Kidney capillary endothelial cell (primary cell): Measurements from ENCODE around the gene LTC4S.
A peak's percentile ranks its signal among the peaks of the same experiment; 100 is the strongest.

ENCODE experiments used
- DNase-seq: peaks from one replicate; pipeline ENCODE4 v3.0.0-alpha.2; 2018; ENCODE audit warnings: low spot score

Gene LTC4S

GRCh38 chr5:179795863-179796833 is 2.4 kb downstream of the LTC4S start:
- DNase-seq, result peak; percentile 81

GRCh38 chr5:179796877-179797608 is 3.3 kb downstream of the LTC4S start:
- no peak for DNase-seq

DNA sequence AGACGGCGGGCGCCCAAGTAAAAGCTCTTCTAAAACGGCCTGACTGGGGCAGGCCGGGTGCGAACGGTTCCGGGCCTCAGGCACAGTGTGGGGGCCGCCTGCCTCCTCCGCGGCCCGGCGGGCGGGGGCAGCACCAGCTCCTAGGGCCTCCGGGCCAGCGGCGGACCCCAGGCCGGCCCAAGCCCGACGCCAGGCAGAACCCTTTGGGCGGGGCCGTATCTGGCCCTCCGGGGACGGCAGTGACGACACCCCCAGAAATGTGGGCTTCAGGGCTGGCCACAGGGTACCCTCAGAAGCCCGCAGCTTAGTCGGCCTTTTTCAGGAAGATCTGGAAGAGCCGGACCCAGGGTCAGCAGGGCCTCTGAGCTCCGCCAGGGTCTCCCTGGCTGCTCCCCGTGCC is 4.0 kb downstream of the LTC4S start:
- DNase-seq, result no peak

- DNase-seq, result no peak
Observed at GRCh38 chr5:179798144-179798770, 4.5 kb downstream of the LTC4S start.

GRCh38 chr5:179798771-179799643 is 5.2 kb downstream of the LTC4S start:
- DNase-seq, result no peak

- DNase-seq, result no peak
Observed at GRCh38 chr5:179799644-179799973, 5.8 kb downstream of the LTC4S start.

DNA sequence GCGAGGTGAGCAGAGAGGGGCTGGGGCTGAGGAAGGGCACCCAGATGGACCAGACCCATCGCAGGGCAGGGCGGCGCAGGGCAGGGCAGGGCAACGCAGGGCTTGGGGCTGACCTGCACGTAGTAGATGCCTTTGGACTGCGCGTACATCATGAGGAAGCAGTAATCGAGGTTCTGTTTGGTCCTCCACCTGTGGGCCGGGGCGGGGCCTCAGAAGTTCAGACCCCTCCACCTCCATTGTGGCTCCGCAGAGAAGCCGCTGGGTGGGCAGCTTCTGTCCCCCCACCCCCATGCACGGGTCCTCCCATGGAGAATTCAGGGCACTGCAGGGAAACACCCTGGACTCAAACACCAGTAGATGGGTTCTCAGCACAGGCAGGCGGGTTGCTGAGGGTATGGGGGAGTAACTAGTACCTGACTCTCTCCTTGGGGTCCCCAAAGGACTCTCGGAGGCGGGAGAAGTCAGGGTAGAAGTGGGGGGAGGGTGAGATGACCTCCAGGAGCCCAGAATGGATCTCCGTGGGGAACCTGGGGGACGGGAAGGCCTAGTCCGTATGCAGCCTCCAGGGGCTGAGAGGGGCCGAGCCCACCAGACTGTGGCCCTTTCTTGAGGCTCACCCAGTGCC is 6.4 kb downstream of the LTC4S start:
- DNase-seq, result no peak

DNA sequence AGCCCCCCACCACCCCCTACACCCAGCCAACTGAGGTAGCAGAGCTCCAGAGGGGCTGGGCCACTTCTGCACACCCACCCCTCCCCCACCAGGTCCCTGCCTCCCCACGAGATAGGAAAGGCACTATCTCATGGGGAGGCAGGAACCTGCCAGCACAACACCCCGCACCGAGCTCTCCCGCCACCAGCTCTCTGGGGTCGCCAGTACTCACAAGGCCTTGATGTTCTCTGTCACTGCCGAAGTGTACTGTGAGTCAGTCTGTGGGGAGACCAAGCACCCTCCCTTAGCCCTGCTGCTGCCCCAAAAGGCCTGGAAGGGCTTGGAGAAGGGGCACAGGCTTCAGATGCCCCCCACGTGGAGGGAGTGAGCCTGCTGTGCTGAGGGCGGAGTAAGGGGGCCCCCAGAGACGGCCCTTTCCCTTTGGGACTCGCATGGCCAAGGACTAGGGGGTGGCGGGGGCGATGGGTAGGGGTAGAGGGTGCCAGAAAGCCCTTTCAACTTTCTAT is 7.0 kb downstream of the LTC4S start:
- DNase-seq, result no peak

DNA sequence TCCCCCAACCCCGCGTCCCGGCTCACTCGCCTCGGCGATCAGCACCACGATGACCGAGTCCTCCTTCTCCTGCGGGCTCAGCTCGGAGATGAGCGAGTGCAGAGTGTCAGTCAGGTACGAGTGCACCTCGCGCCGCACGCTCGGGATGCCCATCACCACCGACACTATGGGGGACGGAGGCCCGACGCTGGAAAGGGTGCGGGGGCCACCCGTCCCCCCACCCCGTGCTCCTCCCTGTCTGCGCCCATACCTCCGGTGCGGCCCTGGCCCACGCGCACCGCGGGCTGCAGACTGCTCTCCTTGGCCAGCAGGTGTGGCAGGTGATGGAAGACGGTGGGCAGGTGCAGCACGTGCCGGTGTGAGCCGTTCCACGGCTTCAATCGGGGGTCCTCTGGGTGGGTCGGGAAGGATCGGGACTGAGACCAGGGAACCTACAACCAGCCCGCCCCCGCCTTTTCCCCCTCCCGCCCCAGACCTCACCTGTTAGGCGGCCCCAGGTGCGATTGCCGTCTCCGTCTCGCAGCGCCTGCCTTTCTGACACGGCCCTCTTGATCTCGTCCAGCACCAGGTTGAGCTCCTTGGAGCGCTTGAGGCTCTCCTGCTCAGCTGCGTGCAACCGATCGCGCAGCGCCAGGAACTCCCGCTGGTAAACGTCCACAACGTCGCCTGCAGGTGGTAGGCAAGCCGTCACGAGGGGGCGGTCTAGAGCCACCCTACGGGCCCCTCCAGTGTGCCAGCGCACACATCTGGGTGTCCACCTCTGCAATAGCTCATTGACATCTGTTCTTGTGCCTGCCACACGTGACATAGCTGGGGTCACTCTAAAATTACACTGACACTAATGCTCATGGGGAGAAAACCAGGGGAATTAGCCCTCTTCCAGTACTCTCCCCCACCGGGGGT is 7.8 kb downstream of the LTC4S start:
- DNase-seq, result no peak

DNA sequence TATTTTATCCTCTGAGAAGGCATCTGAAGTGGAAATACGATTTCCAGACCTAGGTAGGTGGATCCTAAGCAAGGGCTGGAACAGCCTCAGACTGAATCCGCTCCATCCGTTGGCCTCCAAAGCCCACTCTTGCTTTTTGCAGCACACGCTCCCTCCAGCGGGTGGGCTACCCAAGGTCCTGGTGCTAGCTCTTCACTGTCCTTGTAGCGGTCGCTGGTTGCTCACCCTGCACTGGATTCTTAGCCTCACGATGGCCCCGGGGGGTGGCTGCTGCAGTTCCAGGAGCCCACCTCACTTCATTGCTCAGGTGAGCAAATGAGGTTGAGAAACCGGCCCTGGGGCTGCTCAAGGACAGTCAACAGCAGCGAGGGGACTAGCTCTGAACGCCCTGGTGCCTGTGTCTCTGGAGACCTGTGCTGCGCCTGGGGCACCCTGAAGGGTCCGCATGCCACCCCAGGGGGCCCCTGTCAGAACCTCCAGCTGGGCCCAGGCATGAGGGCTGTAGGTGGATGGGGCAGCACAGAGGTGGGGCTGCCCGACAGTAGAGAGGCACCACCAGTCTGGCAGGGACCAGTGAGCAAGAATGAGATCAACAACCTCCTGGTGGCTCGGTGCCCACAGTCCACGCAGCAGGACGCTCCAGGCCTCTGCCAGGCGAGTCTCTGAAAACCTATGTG is 8.6 kb downstream of the LTC4S start:
- DNase-seq, result no peak

DNA sequence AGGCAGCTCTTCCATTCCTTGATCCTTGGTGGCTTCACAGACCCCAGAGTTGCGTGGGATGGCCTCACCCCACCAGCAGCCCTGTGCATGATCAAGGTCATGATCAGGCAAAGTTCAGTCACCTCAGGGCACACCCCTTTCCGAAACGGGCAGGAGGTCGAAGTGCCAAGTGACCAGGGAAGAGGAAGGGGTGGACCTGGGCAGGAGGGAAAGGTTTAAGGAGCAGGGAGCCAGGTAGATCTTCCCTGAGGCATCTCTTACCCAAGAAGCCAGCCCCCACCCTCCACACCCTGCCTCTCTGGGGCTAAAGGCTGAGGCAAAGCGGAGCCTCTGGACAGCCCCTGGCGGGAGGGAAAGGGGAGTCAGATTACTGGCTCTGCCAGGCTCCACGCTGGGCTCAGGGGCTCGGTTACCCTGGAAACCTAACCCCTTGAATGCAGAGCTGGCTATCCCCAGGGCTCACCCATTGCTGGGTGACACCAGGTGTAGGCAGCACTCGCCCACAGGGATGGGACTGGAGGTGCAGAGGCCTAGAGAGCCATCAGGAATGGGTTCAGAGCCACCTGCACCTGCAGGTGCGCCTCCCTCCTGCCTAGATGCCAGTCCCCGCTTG is 9.3 kb downstream of the LTC4S start:
- DNase-seq, result no peak

DNA sequence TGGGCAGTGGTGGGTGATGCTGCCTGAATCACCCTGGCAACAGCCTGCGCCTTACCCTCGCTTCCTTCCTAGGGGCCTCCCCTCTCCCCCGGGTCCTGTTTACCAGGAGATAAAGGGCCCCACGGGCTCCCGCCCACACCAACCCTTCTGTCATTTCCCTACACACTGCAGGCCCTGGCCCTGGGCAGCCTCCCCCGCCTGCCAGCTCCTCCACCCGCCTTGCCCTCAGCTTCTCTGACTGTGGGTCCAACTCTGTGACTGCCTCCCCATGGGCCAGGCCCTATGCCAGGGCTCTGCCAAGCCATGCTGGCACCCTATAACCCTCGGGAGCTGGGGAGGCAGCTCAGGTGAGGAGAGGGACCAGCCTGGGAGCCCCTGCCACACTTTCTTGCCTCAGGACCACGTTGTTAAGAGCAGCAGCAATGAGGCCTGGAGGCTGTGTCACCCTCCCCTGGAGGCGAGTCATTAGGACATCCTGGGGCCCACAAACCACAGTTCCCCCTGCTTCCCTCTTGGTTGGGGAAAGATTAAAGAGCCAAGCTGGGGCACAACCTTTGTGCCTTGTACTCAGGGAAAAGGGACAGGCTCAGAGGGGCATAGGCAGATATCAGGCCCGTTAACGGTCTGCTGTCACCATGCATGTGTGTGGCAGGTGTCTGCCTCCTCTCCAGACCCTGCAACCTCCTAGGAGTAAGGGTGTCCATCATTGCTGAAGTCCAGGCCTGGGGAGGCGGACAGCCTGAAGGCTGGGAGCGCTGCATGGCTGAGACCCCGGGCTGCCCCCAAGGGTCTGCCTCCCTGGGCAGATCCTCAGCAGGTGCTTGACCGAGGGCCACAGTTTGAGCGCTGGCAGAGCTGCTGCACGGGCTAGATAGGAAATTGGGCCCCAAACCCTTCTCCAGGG is 10.1 kb downstream of the LTC4S start:
- no peak for DNase-seq

- no peak for DNase-seq
Observed at GRCh38 chr5:179804555-179804947, 10.8 kb downstream of the LTC4S start.

GRCh38 chr5:179805070-179805528 is 11.3 kb downstream of the LTC4S start:
- no peak for DNase-seq

- no peak for DNase-seq
Observed at GRCh38 chr5:179805529-179806249, 11.9 kb downstream of the LTC4S start.

- DNase-seq, result no peak
Observed at GRCh38 chr5:179806250-179807048, 12.7 kb downstream of the LTC4S start, which contains the start of gene MGAT4B. MGAT4B (minus strand) TSS chr5:179806866; CDS start chr5:179806583, 283 bp downstream.
